Measurements from ENCODE around the gene TRIP12.

The TRIP12 gene

GRCh38 chr2:229921892-229922448 lies at the start of gene TRIP12:
TSS of gene TRIP12 (minus strand) at chr2:229922009. CDS start at chr2:229880079, 41,930 bp downstream.
- Histone ChIP-seq H3F3A (ENCODE audit: control insufficient read depth, insufficient read depth) (peaks cover 15% of the 10 kb centered on the region), H3K27ac (ENCODE audit: low read depth, low read length) (peak within 1 kb of the TSS; percentile 85), H3K27me3 (ENCODE audit: control insufficient read depth, low read length) (no peaks in the 10 kb centered on the region), H3K79me2 (ENCODE audit: control insufficient read depth, low read length) (peaks cover 58% of the 10 kb centered on the region), H3K9me3 (ENCODE audit: control insufficient read depth, insufficient read depth, low read length) (no peaks in the 10 kb centered on the region), H3K36me3 (ENCODE audit: control insufficient read depth, low read length) (peaks cover 16% of the 10 kb centered on the region), H3K4me2 (ENCODE audit: low read length) (peak within 1 kb of the TSS; percentile 96), H3K4me1 (ENCODE audit: control insufficient read depth, low read length) (peaks cover 22% of the 10 kb centered on the region), H4K20me1 (ENCODE audit: control insufficient read depth, insufficient read depth, low read depth, low read length) (peaks cover 7% of the 10 kb centered on the region; the same call in 1 of the 2 replicates), H3K4me3 (ENCODE audit: low read length) (peak within 1 kb of the TSS; percentile 97), H3K9me2 (replicated peaks; ENCODE audit: control insufficient read depth, low read length) (no peaks in the 10 kb centered on the region)
- TF ChIP-seq, protein P1, sequence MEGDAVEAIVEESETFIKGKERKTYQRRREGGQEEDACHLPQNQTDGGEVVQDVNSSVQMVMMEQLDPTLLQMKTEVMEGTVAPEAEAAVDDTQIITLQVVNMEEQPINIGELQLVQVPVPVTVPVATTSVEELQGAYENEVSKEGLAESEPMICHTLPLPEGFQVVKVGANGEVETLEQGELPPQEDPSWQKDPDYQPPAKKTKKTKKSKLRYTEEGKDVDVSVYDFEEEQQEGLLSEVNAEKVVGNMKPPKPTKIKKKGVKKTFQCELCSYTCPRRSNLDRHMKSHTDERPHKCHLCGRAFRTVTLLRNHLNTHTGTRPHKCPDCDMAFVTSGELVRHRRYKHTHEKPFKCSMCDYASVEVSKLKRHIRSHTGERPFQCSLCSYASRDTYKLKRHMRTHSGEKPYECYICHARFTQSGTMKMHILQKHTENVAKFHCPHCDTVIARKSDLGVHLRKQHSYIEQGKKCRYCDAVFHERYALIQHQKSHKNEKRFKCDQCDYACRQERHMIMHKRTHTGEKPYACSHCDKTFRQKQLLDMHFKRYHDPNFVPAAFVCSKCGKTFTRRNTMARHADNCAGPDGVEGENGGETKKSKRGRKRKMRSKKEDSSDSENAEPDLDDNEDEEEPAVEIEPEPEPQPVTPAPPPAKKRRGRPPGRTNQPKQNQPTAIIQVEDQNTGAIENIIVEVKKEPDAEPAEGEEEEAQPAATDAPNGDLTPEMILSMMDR (IDR thresholded peaks at IDR 0.05; ENCODE audit: low read depth, low read length, poor library complexity, severe bottlenecking): no peak
- no peak; the same call in 1 of the 2 replicates for TF ChIP-seq EZH2phosphoT487 (IDR thresholded peaks at IDR 0.05; ENCODE audit: borderline replicate concordance, low read length)

DNA sequence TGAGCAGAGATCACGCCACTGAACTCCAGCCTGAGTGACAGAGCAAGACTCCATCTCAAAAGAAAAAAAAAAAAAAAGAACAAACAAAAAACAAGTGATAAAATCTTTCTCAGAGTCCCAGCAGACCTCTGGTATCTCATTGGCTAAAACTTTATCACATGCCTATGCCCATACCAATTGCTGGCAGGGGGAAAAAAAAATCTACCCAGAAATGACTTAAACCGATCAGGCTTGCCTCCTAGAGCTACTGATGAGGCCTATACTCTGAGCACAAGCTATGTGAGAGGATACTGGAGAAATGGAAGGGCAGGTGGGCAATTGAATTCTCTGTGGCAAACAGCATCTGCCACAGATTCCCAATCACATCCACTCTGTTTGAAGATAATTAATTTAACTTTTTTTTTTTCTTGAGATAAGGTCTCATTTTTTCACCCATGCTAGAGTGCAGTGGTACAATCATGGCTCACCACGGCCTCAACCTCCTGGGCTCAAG lies 49.5 kb upstream of the TRIP12 start:
- H3K4me2 ChIP-seq (ENCODE audit: low read length): no peak overlapping the region
- H4K20me1 ChIP-seq (ENCODE audit: control insufficient read depth, insufficient read depth, low read depth, low read length): no peaks in the 10 kb centered on the region
- no peaks in the 10 kb centered on the region for H3K27me3 ChIP-seq (ENCODE audit: control insufficient read depth, low read length)
- TF ChIP-seq, protein P1 (IDR thresholded peaks at IDR 0.05; ENCODE audit: low read depth, low read length, poor library complexity, severe bottlenecking): no peak
- no peaks in the 10 kb centered on the region for H3K9me3 ChIP-seq (ENCODE audit: control insufficient read depth, insufficient read depth, low read length)
- H3K27ac ChIP-seq (ENCODE audit: low read depth, low read length): no peak overlapping the region
- no peaks in the 10 kb centered on the region for H3K4me1 ChIP-seq (ENCODE audit: control insufficient read depth, low read length)
- no peaks in the 10 kb centered on the region for H3F3A ChIP-seq (ENCODE audit: control insufficient read depth, insufficient read depth)
- no peaks in the 10 kb centered on the region for H3K9me2 ChIP-seq (replicated peaks; ENCODE audit: control insufficient read depth, low read length)
- no peaks in the 10 kb centered on the region for H3K79me2 ChIP-seq (ENCODE audit: control insufficient read depth, low read length)
- no peaks in the 10 kb centered on the region for H3K36me3 ChIP-seq (ENCODE audit: control insufficient read depth, low read length)
- no peak overlapping the region for H3K4me3 ChIP-seq (ENCODE audit: low read length)

GRCh38 chr2:229970406-229970805 lies 48.6 kb upstream of the TRIP12 start:
- Histone ChIP-seq H3K4me1 (ENCODE audit: control insufficient read depth, low read length) (no peaks in the 10 kb centered on the region), H3K9me3 (ENCODE audit: control insufficient read depth, insufficient read depth, low read length) (no peaks in the 10 kb centered on the region), H3K27ac (ENCODE audit: low read depth, low read length) (no peak overlapping the region), H3K9me2 (replicated peaks; ENCODE audit: control insufficient read depth, low read length) (no peaks in the 10 kb centered on the region), H3K4me3 (ENCODE audit: low read length) (no peak overlapping the region), H3K36me3 (ENCODE audit: control insufficient read depth, low read length) (no peaks in the 10 kb centered on the region), H4K20me1 (ENCODE audit: control insufficient read depth, insufficient read depth, low read depth, low read length) (no peaks in the 10 kb centered on the region), H3K4me2 (ENCODE audit: low read length) (no peak overlapping the region), H3K27me3 (ENCODE audit: control insufficient read depth, low read length) (no peaks in the 10 kb centered on the region), H3F3A (ENCODE audit: control insufficient read depth, insufficient read depth) (no peaks in the 10 kb centered on the region), H3K79me2 (ENCODE audit: control insufficient read depth, low read length) (no peaks in the 10 kb centered on the region)
- TF ChIP-seq, protein P1 (IDR thresholded peaks at IDR 0.05; ENCODE audit: low read depth, low read length, poor library complexity, severe bottlenecking): no peak
- TF ChIP-seq EZH2phosphoT487 (IDR thresholded peaks at IDR 0.05; ENCODE audit: borderline replicate concordance, low read length): no peak
